ENCODE data around the gene PVRIG.

- TF ChIP-seq DMBX1 (CRISPR knock-in tag; IDR thresholded peaks at IDR 0.05; ENCODE audit: borderline replicate concordance), result no peak
- TF ChIP-seq PURB (CRISPR knock-in tag; IDR thresholded peaks at IDR 0.05; ENCODE audit: low read depth), result no peak
- no peak for TF ChIP-seq XRCC4 (IDR thresholded peaks at IDR 0.05; ENCODE audit: extremely low read depth, insufficient read depth, insufficient read length)
- TF ChIP-seq CTCF (IDR thresholded peaks at IDR 0.05 in 2 of 3, conservative IDR thresholded peaks at IDR 0.05 in 1 of 3; ENCODE audit: insufficient read depth in 2 of 3, low read depth in 1 of 3, low read length in 3 of 3), result no peak
Measured at GRCh38 chr7:100170101-100170897, 49.5 kb upstream of the PVRIG start.

Measured in K562 (cell line).